Activated T-cell treated with anti-CD3 and anti-CD28 coated beads, Interleukin-2, amount 50 U/mL, for 72 hours (primary cell): ENCODE measurements around the gene ARMCX2. TPM values are rescaled to one million over a fixed set of nuclear protein-coding genes. Genes with fewer than 3 reads are reported as not detected.
"Not testable (repeated sequence)": the region's sequence is repeated elsewhere in the genome, so short reads cannot be mapped to it uniquely, and the experiment has no call there.

Experiments used
- ATAC-seq, 2 donors: fragments of 150-1000 bp; cut with Tn5 transposase; replicated peaks in 1 of 2; 2 replicates each; pipeline ENCODE4 v1.10.0; 2021; ENCODE audit warnings: moderate library complexity in 2 of 2, mild to moderate bottlenecking in 1 of 2
- DNase-seq, 2 donors: peaks; one replicate each; pipeline ENCODE4 v3.0.0; 2021 to 2022; ENCODE audit warnings: mixed read lengths in 1 of 2
- H3K27ac Mint-ChIP-seq: one replicate; pipeline ENCODE4 v1.8.0; 2022; ENCODE audit warnings: mild to moderate bottlenecking, moderate library complexity, mixed read lengths
- H3K27me3 Mint-ChIP-seq: one replicate; pipeline ENCODE4 v1.8.0; 2022; ENCODE audit warnings: low read depth, mixed read lengths
- H3K36me3 Mint-ChIP-seq, 2 donors: one replicate each; pipeline ENCODE4 v1.8.0; 2022; ENCODE audit warnings: mixed read lengths in 2 of 2, mild to moderate bottlenecking in 1 of 2; ENCODE audit not compliant: insufficient read depth in 2 of 2
- H3K4me1 Mint-ChIP-seq: one replicate; pipeline ENCODE4 v1.8.0; 2022; ENCODE audit warnings: low read depth, mixed read lengths
- H3K4me3 Mint-ChIP-seq, 2 donors: one replicate each; pipeline ENCODE4 v1.8.0; 2022; ENCODE audit warnings: mild to moderate bottlenecking in 2 of 2, mixed read lengths in 2 of 2, moderate library complexity in 2 of 2
- H3K9me3 Mint-ChIP-seq, 2 donors: one replicate each; pipeline ENCODE4 v1.8.0; 2022; ENCODE audit warnings: mixed read lengths in 2 of 2
- total RNA-seq, 2 donors: library from RNA; stranded (reverse); gene quantifications; one replicate each; pipeline ENCODE4 v1.2.3, GENCODE V29; 2022

The ARMCX2 gene
- total RNA-seq, 2 donors from 2014 or later = 10.0 to 23.8 TPM

DNA sequence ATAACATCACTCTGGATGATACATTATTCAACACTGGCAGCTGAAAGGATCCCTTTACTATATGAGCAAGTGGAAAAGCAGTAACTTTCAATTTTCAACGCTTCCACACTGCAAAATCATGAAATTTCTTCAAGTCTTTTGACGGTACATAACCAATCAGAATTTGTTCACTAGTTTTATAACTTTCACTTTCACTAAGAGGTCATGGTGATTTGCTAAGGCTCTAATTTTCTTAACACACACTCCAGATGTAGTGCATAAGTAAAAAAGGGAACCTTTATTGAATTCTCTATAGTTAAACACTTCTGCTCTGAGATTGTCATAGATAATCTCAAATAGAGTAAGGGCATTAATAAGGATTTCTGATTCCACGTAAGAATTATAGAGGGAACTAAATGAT lies 4.1 kb downstream of the ARMCX2 start:
- DNase-seq = no peak
- H3K4me1 Mint-ChIP-seq = peaks cover 8% of the 10 kb centered on the region
- peak overlapping the region; percentile 12 to 45 for H3K4me3 Mint-ChIP-seq
- peaks cover 17% of the 10 kb centered on the region for H3K27me3 Mint-ChIP-seq
- H3K36me3 Mint-ChIP-seq = no peaks in the 10 kb centered on the region
- H3K9me3 Mint-ChIP-seq = no peaks in the 10 kb centered on the region
- peak in 1 of 2 donors; percentile 25 for ATAC-seq
- no peak overlapping the region for H3K27ac Mint-ChIP-seq

GRCh38 chrX:101647716-101648115 lies 11.9 kb downstream of the ARMCX2 start:
- not testable (repeated sequence) for H3K4me3 Mint-ChIP-seq, H3K9me3 Mint-ChIP-seq, ATAC-seq, H3K36me3 Mint-ChIP-seq, H3K27ac Mint-ChIP-seq, H3K4me1 Mint-ChIP-seq, H3K27me3 Mint-ChIP-seq, DNase-seq

DNA sequence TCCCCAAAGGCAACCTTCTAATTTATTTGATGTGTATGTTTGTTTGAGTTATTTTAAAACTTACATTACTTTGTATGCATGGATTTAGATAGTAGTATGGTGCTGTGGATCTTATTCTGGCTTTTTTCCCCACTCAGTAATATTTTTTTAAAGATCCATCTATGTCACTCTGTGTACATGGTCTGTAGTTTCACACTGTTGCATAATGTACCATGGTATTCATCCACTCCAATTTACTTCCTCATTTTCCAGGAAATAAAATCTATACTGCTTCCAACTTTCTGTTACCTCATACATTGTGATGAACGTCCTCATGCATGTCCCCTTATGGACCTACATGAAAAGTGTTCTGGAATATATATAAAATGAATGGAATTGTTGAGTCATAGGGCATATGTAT lies 17.6 kb downstream of the ARMCX2 start:
- Mint-ChIP-seq H3K27me3 (peaks cover 10% of the 10 kb centered on the region), H3K27ac (no peak overlapping the region), H3K36me3 (no peaks in the 10 kb centered on the region), H3K9me3 (no peaks in the 10 kb centered on the region), H3K4me1 (no peaks in the 10 kb centered on the region), H3K4me3 (no peak overlapping the region)
- ATAC-seq (no peak), DNase-seq (no peak)

- ATAC-seq (no peak), DNase-seq (no peak)
- Mint-ChIP-seq H3K4me3 (no peak overlapping the region), H3K9me3 (no peaks in the 10 kb centered on the region), H3K27me3 (peaks cover 10% of the 10 kb centered on the region), H3K27ac (no peak overlapping the region), H3K4me1 (no peaks in the 10 kb centered on the region), H3K36me3 (no peaks in the 10 kb centered on the region)
Measured at GRCh38 chrX:101639583-101639982, 20.1 kb downstream of the ARMCX2 start.

DNA sequence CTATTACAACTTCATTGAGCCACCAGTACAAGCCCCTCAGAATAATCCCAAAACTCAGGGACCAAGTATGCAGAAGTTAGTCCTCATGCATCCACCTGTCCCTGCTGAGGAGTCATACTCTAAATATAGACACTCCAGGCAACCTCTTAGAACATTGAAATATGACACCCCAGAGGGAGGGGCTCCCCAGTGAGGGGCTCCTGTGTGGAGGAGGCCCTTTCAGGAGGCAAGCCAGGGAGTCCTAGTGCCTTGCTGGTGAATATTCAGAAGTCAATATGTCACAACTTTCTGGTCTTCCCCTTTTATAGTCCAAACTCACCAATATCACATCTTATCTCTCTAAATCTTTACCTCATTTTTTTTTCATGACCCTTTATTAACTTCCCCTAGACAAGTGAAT lies 40.3 kb downstream of the ARMCX2 start:
- DNase-seq = peak in 1 of 2 donors; percentile 8
- Mint-ChIP-seq H3K27ac (peak overlapping the region; percentile 90), H3K4me1 (peaks cover 46% of the 10 kb centered on the region)

GRCh38 chrX:101617211-101618191 lies 42.1 kb downstream of the ARMCX2 start, which contains the start of gene ARMCX6:
Gene ARMCX6 (minus strand): TSS chrX:101618000. CDS start chrX:101616620, 1,380 bp downstream.
- no peaks in the 10 kb centered on the region for H3K9me3 Mint-ChIP-seq
- peak within 1 kb of the TSS; percentile 91 to 93 for H3K4me3 Mint-ChIP-seq
- ATAC-seq (peak; percentile 88 to 90), DNase-seq (peak; percentile 72 to 77)
- peaks cover 18% of the 10 kb centered on the region for H3K27me3 Mint-ChIP-seq
- peaks cover 0 to 5% of the 10 kb centered on the region in 2 donors for H3K36me3 Mint-ChIP-seq
- H3K27ac Mint-ChIP-seq = peak within 1 kb of the TSS; percentile 80
- peaks cover 41% of the 10 kb centered on the region for H3K4me1 Mint-ChIP-seq

More for the DNA sequence above, 40.3 kb downstream of the ARMCX2 start:
- no peak for ATAC-seq
- Mint-ChIP-seq H3K36me3 (peaks cover 6 to 11% of the 10 kb centered on the region in 2 donors), H3K27me3 (peaks cover 18% of the 10 kb centered on the region), H3K9me3 (no peaks in the 10 kb centered on the region), H3K4me3 (peak overlapping the region in 1 of 2 donors; percentile 91)

GRCh38 chrX:101605728-101606127 lies 53.9 kb downstream of the ARMCX2 start:
- no peak for ATAC-seq
- H3K4me1 Mint-ChIP-seq = no peaks in the 10 kb centered on the region
- H3K27me3 Mint-ChIP-seq = peaks cover 23% of the 10 kb centered on the region
- no peaks in the 10 kb centered on the region for H3K9me3 Mint-ChIP-seq
- H3K36me3 Mint-ChIP-seq = no peaks in the 10 kb centered on the region
- H3K27ac Mint-ChIP-seq = no peak overlapping the region
- no peak overlapping the region for H3K4me3 Mint-ChIP-seq
- DNase-seq = no peak

Other genes starting within 250 kb of the ARMCX2 start
- 10 to 100 TPM in 1 of 2 donors, 1 to 10 TPM in 1; 7.7 to 10.0 TPM for gene ARMCX4, start 174.4 kb downstream of the ARMCX2 start, total RNA-seq
- gene ARMCX1, start 109.3 kb downstream of the ARMCX2 start, total RNA-seq = 1 to 10 TPM; 2.8 to 3.3 TPM
- gene ARMCX6, start 41.9 kb downstream of the ARMCX2 start, total RNA-seq = 10 to 100 TPM; 68.5 to 75.8 TPM
- 10 to 100 TPM; 37.0 to 49.1 TPM for gene ARMCX3, start 36.7 kb downstream of the ARMCX2 start, total RNA-seq